MM.1S (cell line): ENCODE data around the gene MAP2K2.
"Not testable (repeated sequence)": the region's sequence is repeated elsewhere in the genome, so short reads cannot be mapped to it uniquely, and the experiment has no call there.

Source experiments
- DNase-seq: peaks from one replicate; pipeline ENCODE4 v3.0.0-alpha.2; 2015
- H2AFZ ChIP-seq: fragments of 300-600 bp; sonication (generic); 2 replicates; pipeline ENCODE4 v1.6.0; 2016; ENCODE audit warnings: antibody characterized with exemption, low read length
- H3F3A ChIP-seq: fragments of 300-600 bp; sonication (generic); 2 replicates; pipeline ENCODE4 v1.6.1; 2016; ENCODE audit warnings: mild to moderate bottlenecking, antibody characterized with exemption, low read length, moderate library complexity, mixed read lengths; ENCODE audit not compliant: insufficient read depth
- H3K27ac ChIP-seq: fragments of 300-600 bp; sonication (generic); 2 replicates; pipeline ENCODE4 v1.5.1; 2016; ENCODE audit warnings: mild to moderate bottlenecking, low read length
- H3K27me3 ChIP-seq: fragments of 300-600 bp; sonication (generic); replicated peaks from 2 replicates; pipeline ENCODE4 v1.6.0; 2016; ENCODE audit warnings: low read length; ENCODE audit not compliant: insufficient read depth
- H3K36me3 ChIP-seq: fragments of 300-600 bp; sonication (generic); replicated peaks from 2 replicates; pipeline ENCODE4 v1.6.1; 2016; ENCODE audit warnings: mild to moderate bottlenecking, low read length, mixed read lengths; ENCODE audit not compliant: insufficient read depth
- H3K4me1 ChIP-seq: fragments of 300-600 bp; sonication (generic); 2 replicates; pipeline ENCODE4 v1.6.1; 2016; ENCODE audit warnings: low read length, mixed read lengths
- H3K4me2 ChIP-seq: fragments of 300-600 bp; sonication (generic); 2 replicates; pipeline ENCODE4 v1.6.0; 2016; ENCODE audit warnings: low read depth, low read length
- H3K4me3 ChIP-seq: fragments of 300-600 bp; sonication (generic); 2 replicates; pipeline ENCODE4 v1.5.1; 2016; ENCODE audit warnings: low read length, mixed read lengths
- H3K79me2 ChIP-seq: fragments of 300-600 bp; sonication (generic); 2 replicates; pipeline ENCODE4 v1.6.1; 2016; ENCODE audit warnings: mixed run types, low read length, mixed read lengths
- H3K9ac ChIP-seq: fragments of 300-600 bp; sonication (generic); 2 replicates; pipeline ENCODE4 v1.6.1; 2016; ENCODE audit warnings: low read length, mixed read lengths
- H3K9me2 ChIP-seq: fragments of 300-600 bp; sonication (generic); replicated peaks from 2 replicates; pipeline ENCODE4 v1.6.1; 2016; ENCODE audit warnings: mild to moderate bottlenecking, low read length, mixed read lengths; ENCODE audit not compliant: insufficient read depth
- H3K9me3 ChIP-seq: fragments of 300-600 bp; sonication (generic); replicated peaks from 2 replicates; pipeline ENCODE4 v1.6.1; 2016; ENCODE audit warnings: mild to moderate bottlenecking, low read length, mixed read lengths; ENCODE audit not compliant: insufficient read depth
- H4K20me1 ChIP-seq: fragments of 300-600 bp; sonication (generic); 2 replicates; pipeline ENCODE4 v1.6.1; 2016; ENCODE audit warnings: mild to moderate bottlenecking, low read length, moderate library complexity, mixed read lengths; ENCODE audit not compliant: insufficient read depth
- EZH2 ChIP-seq: fragments of 300-600 bp; sonication (generic); optimal IDR thresholded peaks from 2 replicates; pipeline ENCODE3; 2017; ENCODE audit warnings: low read depth, mild to moderate bottlenecking, antibody characterized with exemption, low read length, mixed read lengths
- EZH2phosphoT487 ChIP-seq: fragments of 300-600 bp; sonication (generic); IDR thresholded peaks from 2 replicates; pipeline ENCODE4 v1.6.1; 2018; ENCODE audit warnings: antibody characterized with exemption, low read length
- TF ChIP-seq, protein P1 (sequence below): fragments of 300-600 bp; sonication (generic); IDR thresholded peaks from 2 replicates; pipeline ENCODE4 v1.5.1; 2016; ENCODE audit warnings: antibody characterized with exemption, low read length, mixed read lengths

Gene MAP2K2

GRCh38 chr19:4134351-4134750 lies 10.4 kb upstream of the MAP2K2 start:
- Histone ChIP-seq H2AFZ (no peak overlapping the region), H3K4me1 (no peaks in the 10 kb centered on the region), H3K27me3 (peaks cover 39% of the 10 kb centered on the region), H3F3A (no peaks in the 10 kb centered on the region), H3K27ac (no peak overlapping the region), H4K20me1 (no peaks in the 10 kb centered on the region), H3K79me2 (no peaks in the 10 kb centered on the region), H3K9ac (no peak overlapping the region), H3K36me3 (no peaks in the 10 kb centered on the region), H3K9me3 (no peaks in the 10 kb centered on the region), H3K4me3 (no peak overlapping the region), H3K4me2 (no peak overlapping the region), H3K9me2 (no peaks in the 10 kb centered on the region)
- TF ChIP-seq, protein P1, sequence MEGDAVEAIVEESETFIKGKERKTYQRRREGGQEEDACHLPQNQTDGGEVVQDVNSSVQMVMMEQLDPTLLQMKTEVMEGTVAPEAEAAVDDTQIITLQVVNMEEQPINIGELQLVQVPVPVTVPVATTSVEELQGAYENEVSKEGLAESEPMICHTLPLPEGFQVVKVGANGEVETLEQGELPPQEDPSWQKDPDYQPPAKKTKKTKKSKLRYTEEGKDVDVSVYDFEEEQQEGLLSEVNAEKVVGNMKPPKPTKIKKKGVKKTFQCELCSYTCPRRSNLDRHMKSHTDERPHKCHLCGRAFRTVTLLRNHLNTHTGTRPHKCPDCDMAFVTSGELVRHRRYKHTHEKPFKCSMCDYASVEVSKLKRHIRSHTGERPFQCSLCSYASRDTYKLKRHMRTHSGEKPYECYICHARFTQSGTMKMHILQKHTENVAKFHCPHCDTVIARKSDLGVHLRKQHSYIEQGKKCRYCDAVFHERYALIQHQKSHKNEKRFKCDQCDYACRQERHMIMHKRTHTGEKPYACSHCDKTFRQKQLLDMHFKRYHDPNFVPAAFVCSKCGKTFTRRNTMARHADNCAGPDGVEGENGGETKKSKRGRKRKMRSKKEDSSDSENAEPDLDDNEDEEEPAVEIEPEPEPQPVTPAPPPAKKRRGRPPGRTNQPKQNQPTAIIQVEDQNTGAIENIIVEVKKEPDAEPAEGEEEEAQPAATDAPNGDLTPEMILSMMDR = no peak
- TF ChIP-seq EZH2phosphoT487 (no peak), EZH2 (no peak)
- DNase-seq = no peak

- H2AFZ ChIP-seq = no peak overlapping the region
- H3K36me3 ChIP-seq = no peaks in the 10 kb centered on the region
- no peaks in the 10 kb centered on the region for H3K79me2 ChIP-seq
- no peaks in the 10 kb centered on the region for H3K9me2 ChIP-seq
- H3K27me3 ChIP-seq = peaks cover 32% of the 10 kb centered on the region
- no peak overlapping the region for H3K4me3 ChIP-seq
- H3K27ac ChIP-seq = no peak overlapping the region
- no peak overlapping the region for H3K4me2 ChIP-seq
- H3K4me1 ChIP-seq = no peaks in the 10 kb centered on the region
- H3K9ac ChIP-seq = no peak overlapping the region
- H3F3A ChIP-seq = no peaks in the 10 kb centered on the region
- H3K9me3 ChIP-seq = no peaks in the 10 kb centered on the region
- no peaks in the 10 kb centered on the region for H4K20me1 ChIP-seq
- DNase-seq = no peak
- no peak for TF ChIP-seq EZH2phosphoT487
- no peak for TF ChIP-seq EZH2
- TF ChIP-seq, protein P1 = no peak
Measured at GRCh38 chr19:4130744-4131438, 7.0 kb upstream of the MAP2K2 start.

GRCh38 chr19:4129050-4129449 lies 5.1 kb upstream of the MAP2K2 start:
- peaks cover 20% of the 10 kb centered on the region for H3K27me3 ChIP-seq
- H3K4me2 ChIP-seq, H3K9ac ChIP-seq, H3K27ac ChIP-seq, H3K9me3 ChIP-seq, H3K9me2 ChIP-seq, H3K36me3 ChIP-seq, DNase-seq, H4K20me1 ChIP-seq, H3K79me2 ChIP-seq, H3F3A ChIP-seq, H3K4me1 ChIP-seq, H2AFZ ChIP-seq, H3K4me3 ChIP-seq: not testable (repeated sequence)

DNA sequence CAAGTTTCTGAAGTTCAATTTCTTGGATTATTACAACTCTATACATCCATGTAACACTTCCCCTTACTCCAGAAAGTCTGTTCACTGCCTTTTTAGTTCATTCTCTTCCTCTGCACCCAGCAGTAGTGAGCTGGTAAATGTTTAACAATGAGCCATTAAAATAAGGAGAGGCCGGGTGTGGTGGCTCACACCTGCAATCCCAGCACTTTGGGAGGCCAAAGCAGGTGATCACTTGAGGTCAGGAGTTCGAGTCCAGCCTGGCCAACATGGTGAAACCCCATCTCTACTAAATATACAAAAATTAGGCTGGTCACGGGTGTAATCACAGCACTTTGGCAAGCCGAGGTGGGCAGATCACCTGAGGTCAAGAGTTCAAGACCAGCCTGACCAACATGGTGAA lies 3.4 kb upstream of the MAP2K2 start:
- not testable (repeated sequence) for H3K9ac ChIP-seq, H3K9me2 ChIP-seq, H4K20me1 ChIP-seq, H3K36me3 ChIP-seq, H3K9me3 ChIP-seq, DNase-seq, H3K27me3 ChIP-seq, H3K4me3 ChIP-seq, H3F3A ChIP-seq, H3K4me2 ChIP-seq, H2AFZ ChIP-seq, H3K27ac ChIP-seq
- Histone ChIP-seq H3K79me2 (peaks cover 14% of the 10 kb centered on the region), H3K4me1 (peaks cover 13% of the 10 kb centered on the region)
